Measurements from ENCODE around the gene ZNF385C. TPM values are rescaled to one million over a fixed set of nuclear protein-coding genes. Genes with fewer than 3 reads are reported as not detected.
A peak's percentile ranks its signal among the peaks of the same experiment; 100 is the strongest.

ZNF385C gene
- total RNA-seq, 4 donors from 2014 or later, result 0.18 to 0.38 TPM; not detected in 2

DNA sequence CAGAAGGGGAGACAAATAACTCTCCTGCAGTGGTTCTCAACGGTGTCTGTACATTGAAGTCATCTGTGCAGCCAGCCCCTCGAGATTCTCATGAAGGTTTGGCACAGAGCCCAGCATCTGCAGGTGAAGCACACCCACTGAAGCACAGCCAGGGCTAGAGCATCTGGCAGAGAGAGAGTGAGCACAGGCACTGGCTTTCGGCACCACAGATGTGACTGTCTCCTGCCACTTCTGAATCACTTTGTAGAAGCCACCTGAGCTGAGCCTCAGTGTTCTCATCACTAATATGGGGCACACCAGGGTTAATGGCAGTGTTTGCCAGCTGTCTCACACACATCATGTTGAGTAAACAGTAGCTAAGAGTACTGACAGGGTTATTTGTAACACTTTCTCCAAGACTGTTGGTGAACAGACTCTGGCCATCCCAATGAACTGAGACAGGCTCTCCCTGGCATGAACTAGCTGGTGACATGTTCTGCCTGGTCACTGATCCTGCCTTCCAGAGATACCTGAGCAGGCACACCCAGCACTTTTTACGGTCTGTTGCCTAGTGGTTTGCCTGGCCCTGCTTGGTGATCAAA is 35.3 kb upstream of the ZNF385C start:
- no peak for DNase-seq
- peaks cover 17 to 49% (median 19%) of the 10 kb centered on the region in 3 donors for H3K36me3 ChIP-seq
- TF ChIP-seq, protein P1, sequence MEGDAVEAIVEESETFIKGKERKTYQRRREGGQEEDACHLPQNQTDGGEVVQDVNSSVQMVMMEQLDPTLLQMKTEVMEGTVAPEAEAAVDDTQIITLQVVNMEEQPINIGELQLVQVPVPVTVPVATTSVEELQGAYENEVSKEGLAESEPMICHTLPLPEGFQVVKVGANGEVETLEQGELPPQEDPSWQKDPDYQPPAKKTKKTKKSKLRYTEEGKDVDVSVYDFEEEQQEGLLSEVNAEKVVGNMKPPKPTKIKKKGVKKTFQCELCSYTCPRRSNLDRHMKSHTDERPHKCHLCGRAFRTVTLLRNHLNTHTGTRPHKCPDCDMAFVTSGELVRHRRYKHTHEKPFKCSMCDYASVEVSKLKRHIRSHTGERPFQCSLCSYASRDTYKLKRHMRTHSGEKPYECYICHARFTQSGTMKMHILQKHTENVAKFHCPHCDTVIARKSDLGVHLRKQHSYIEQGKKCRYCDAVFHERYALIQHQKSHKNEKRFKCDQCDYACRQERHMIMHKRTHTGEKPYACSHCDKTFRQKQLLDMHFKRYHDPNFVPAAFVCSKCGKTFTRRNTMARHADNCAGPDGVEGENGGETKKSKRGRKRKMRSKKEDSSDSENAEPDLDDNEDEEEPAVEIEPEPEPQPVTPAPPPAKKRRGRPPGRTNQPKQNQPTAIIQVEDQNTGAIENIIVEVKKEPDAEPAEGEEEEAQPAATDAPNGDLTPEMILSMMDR (IDR thresholded peaks at IDR 0.05), result no peak
- no peak for TF ChIP-seq POLR2A (IDR thresholded peaks at IDR 0.05)
- H3K4me1 ChIP-seq, result peaks cover 36 to 95% (median 53%) of the 10 kb centered on the region in 3 donors
- peak overlapping the region; percentile 21 to 86 (median 70) for H3K27ac ChIP-seq
- 26 to 29% methylated on average over 2 to 3 of the region's 4 CpGs for WGBS, 2 donors
- no peaks in the 10 kb centered on the region for H3K27me3 ChIP-seq
- no peak overlapping the region for H3K4me3 ChIP-seq
- H3K9me3 ChIP-seq, result no peaks in the 10 kb centered on the region
- intact Hi-C loops (cut with DNase I), result no loop called here

DNA sequence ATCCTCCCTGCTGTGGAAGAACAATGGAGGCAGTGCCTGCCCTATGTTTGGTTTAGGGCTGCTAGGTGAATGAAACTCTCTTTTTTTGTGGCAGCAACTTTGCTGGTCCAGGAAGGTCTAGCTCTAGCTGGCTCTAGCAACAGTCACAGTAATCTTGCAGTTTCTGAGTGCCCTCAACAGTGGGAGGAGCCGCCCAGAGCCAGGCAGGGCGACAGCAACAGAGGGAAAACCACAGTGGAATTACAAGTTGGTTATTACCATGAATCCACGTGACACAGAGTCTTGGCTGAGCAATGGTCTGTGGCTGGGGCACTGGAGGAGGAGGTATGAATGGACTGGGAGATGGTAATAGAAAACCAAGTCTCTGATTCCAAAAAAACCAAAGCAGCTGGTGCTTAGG is 34.7 kb upstream of the ZNF385C start:
- intact Hi-C loops (cut with DNase I), result no loop called here
- Histone ChIP-seq H3K9me3 (no peaks in the 10 kb centered on the region), H3K27ac (peak overlapping the region; percentile 21 to 86 (median 70)), H3K36me3 (peaks cover 24 to 55% (median 25%) of the 10 kb centered on the region in 3 donors), H3K4me1 (peaks cover 36 to 89% (median 53%) of the 10 kb centered on the region in 3 donors), H3K4me3 (no peak overlapping the region), H3K27me3 (no peaks in the 10 kb centered on the region)
- TF ChIP-seq, protein P1 (IDR thresholded peaks at IDR 0.05), result no peak
- TF ChIP-seq POLR2A (IDR thresholded peaks at IDR 0.05), result no peak
- 30 to 40% methylated on average over 1 of the region's 3 CpGs for WGBS, 2 donors
- DNase-seq, result no peak

DNA sequence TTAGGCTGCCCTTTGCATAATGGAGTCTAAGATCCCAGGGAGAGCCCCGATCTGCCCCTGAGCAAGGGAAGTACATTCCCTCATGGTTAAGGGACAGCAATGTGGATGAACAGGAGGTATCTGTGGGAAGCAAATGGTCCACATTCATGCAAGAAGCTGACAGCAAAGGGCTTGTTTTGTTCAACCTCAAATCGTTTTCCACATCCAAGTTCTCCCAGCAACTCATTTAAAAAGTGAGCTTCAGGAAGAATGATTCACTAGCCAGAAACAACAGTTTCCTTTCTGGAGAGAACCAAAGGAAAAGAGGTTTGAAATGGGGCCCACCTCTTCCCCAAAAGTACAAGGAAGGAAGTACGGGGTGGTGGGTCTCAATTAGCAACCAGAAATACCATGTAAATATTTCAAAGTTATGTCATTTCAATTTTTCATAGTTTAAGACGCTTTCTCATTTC is 33.7 kb upstream of the ZNF385C start:
- Histone ChIP-seq H3K27ac (peak overlapping the region in 3 of 4 donors; percentile 70 to 82 (median 70)), H3K4me1 (peaks cover 36 to 84% (median 53%) of the 10 kb centered on the region in 3 donors), H3K27me3 (no peaks in the 10 kb centered on the region), H3K9me3 (no peaks in the 10 kb centered on the region), H3K36me3 (peaks cover 28 to 58% (median 30%) of the 10 kb centered on the region in 3 donors), H3K4me3 (no peak overlapping the region)
- no peak for TF ChIP-seq POLR2A (IDR thresholded peaks at IDR 0.05)
- TF ChIP-seq, protein P1 (IDR thresholded peaks at IDR 0.05), result no peak
- no peak for DNase-seq
- intact Hi-C loops (cut with DNase I), result no loop called here
- WGBS, 2 donors, result 52 to 54% methylated on average over 4 of the region's 4 CpGs

DNA sequence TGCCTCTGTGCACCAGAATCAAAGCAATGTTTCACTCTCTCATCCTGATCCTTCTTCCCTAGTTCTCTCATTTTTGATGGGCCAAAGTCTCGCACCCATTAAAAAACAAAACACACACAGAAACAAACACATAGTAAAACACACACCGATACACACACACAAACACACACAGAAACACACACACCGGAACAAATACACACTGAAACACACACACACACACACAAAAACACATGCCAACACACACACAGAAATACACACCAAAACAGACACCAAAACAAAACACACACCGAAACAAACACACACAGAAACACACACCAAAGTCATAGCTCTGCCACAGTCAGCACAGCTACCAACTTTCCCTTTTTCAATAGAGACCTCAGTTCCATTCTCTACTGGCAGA is 33.0 kb upstream of the ZNF385C start:
- peaks cover 30 to 58% (median 35%) of the 10 kb centered on the region in 3 donors for H3K36me3 ChIP-seq
- intact Hi-C loops (cut with DNase I), result no loop called here
- peaks cover 29 to 76% (median 48%) of the 10 kb centered on the region in 3 donors for H3K4me1 ChIP-seq
- 90 to 96% methylated on average over 4 of the region's 4 CpGs for WGBS, 2 donors
- no peak overlapping the region for H3K4me3 ChIP-seq
- DNase-seq, result no peak
- no peaks in the 10 kb centered on the region for H3K27me3 ChIP-seq
- no peak for TF ChIP-seq POLR2A (IDR thresholded peaks at IDR 0.05)
- TF ChIP-seq, protein P1 (IDR thresholded peaks at IDR 0.05), result no peak
- peak overlapping the region in 3 of 4 donors; percentile 51 to 82 (median 70) for H3K27ac ChIP-seq
- no peaks in the 10 kb centered on the region for H3K9me3 ChIP-seq

DNA sequence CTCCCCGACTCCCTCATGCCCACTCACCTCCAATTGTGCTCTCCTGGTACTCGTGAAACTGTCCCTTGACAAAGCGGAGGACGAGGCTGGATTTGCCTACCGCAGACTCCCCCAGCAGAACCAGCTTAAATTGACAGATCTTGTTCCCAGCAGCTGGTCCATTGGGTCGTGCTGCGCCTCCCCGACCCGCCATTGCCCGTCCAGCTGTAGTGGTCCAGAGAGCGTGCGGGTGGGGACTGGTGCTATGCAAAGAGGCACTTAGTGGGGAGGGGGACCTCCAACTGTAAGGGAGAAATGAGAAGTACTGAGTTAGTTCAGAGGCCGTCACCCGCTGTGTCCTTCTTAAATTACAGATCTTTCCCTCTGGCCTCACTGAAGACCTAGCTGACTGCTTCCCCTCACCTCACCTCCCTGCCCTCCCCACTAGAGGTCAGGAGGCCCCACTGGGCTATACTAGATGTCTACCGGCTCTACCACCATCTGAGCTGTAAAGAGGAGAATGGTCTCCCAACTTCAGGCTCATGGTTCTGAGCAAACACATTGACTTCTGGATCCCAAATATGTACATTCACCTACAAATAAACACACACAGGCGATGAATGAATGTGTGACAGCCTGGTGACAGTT is 32.1 kb upstream of the ZNF385C start:
- WGBS, 2 donors, result 83 to 86% methylated on average over 6 to 9 of the region's 16 CpGs
- Histone ChIP-seq H3K4me3 (no peak overlapping the region), H3K4me1 (peaks cover 25 to 68% (median 40%) of the 10 kb centered on the region in 3 donors), H3K36me3 (peaks cover 30 to 63% (median 38%) of the 10 kb centered on the region in 3 donors), H3K9me3 (no peaks in the 10 kb centered on the region), H3K27ac (peak overlapping the region; percentile 35 to 82 (median 60)), H3K27me3 (no peaks in the 10 kb centered on the region)
- intact Hi-C loops (cut with DNase I), result no loop called here
- TF ChIP-seq, protein P1 (IDR thresholded peaks at IDR 0.05), result no peak
- no peak for TF ChIP-seq POLR2A (IDR thresholded peaks at IDR 0.05)
- DNase-seq, result no peak

Data from esophagus squamous epithelium (tissue), 5 donors.